ENCODE data around the gene SGPP1. TPM values are rescaled to one million over a fixed set of nuclear protein-coding genes. Genes with fewer than 3 reads are reported as not detected.

SGPP1 gene, protein sequence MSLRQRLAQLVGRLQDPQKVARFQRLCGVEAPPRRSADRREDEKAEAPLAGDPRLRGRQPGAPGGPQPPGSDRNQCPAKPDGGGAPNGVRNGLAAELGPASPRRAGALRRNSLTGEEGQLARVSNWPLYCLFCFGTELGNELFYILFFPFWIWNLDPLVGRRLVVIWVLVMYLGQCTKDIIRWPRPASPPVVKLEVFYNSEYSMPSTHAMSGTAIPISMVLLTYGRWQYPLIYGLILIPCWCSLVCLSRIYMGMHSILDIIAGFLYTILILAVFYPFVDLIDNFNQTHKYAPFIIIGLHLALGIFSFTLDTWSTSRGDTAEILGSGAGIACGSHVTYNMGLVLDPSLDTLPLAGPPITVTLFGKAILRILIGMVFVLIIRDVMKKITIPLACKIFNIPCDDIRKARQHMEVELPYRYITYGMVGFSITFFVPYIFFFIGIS
- 12.9 to 16.9 TPM (median 15.1 TPM) in 5 replicates for total RNA-seq (2022; extraction: Qiagen RNA extraction; ENCODE audit: low read depth)

DNA sequence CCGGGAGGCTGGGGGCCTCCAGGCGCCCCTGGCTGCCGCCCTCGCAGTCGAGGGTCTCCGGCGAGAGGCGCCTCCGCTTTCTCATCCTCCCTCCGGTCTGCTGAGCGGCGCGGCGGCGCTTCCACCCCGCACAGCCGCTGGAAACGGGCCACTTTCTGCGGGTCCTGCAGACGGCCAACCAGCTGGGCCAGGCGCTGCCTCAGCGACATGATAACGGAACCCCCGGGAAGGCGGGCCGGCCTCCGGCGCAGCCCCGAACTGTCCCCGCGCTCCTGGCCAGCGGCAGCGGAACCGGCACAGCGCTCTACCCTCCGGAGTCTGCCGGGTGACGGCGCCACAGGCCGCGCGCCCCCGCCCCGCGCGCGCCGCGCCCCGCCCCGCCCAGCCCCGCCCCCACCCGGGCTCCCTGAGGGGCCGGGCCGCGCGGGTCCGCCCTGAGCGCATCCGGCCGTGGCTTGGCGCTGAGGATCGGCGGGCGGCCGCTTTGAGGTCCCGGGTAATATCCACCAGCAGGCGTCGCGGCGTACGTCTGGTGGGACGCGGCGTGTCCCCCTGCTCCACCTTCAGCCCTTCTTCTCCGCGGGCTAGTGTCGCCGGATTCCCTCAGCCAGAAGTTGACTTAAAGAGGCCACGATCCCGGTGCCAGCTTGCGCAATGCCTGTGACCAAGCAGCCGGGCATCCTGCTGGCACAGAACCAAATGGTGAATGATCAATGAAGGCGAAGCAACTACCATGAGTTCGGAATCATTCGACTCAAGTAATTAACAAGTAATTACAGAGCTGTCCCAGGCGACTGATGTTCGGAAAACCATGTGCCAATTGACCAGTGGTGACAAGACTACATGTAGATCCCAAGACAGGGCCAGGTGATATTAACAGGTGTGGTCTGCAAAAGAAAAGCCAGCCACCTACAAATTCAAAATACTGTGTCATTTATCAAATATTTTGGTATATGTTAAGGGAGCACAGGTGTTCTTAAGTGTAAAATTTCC, at the start of gene SGPP1:
Gene SGPP1 (minus strand): TSS at position 330 of the 993 bp plus-strand sequence. CDS start 121 bp downstream, at position 209.

DNA sequence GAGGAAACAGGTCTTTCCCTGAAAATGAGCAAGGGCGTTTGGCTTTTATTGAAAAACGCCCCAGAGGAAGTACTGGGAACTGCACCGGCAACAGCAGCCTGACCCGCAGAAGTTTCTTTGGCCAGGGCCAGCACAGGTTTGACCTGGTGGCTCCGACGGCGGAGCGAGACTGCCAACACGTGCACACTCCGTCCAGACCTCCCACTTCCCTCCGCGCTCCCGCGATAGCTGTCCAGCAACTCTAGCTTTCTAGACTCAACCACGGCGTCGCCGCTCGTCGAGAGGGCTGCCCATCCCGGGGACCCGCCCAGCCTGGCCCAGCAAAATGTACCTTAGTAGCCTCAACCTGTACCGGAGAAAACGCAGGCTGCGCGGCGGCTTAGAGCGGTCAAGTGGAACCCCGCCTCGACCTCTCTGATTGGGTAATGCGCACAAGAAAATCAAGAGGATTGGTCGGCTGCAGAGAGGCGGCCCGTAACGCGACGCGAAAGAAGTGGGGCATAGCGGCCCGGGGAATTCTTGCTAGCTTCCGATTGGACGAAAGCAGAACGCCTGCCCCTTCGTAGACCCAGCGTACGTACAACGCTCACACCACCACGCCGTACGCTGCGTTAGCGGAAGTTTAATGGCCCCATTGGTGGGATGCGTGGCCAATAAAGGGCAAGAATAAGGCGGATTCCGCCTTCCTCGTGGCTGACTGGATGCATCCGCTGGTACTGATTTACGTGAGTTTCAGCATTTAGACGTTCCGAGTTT, 86.2 kb downstream of the SGPP1 start, which contains the start of gene WDR89:
Gene WDR89 (minus strand): TSS at position 399 of the 756 bp plus-strand sequence. CDS start 41,929 bp downstream, outside the sequence.

Other genes with a start within 250 kb of the SGPP1 start
- 24.6 to 27.3 TPM (median 26.1 TPM) in 5 replicates for gene PPP2R5E, start 184.7 kb downstream of the SGPP1 start, total RNA-seq (2022; extraction: Qiagen RNA extraction; ENCODE audit: low read depth)
- gene WDR89, start 86.2 kb downstream of the SGPP1 start, total RNA-seq (2022; extraction: Qiagen RNA extraction; ENCODE audit: low read depth), result 10.0 to 12.1 TPM (median 10.7 TPM) in 5 replicates
- 8.9 to 11.4 TPM (median 9.7 TPM) in 5 replicates for gene SYNE2, start 124.9 kb upstream of the SGPP1 start, total RNA-seq (2022; extraction: Qiagen RNA extraction; ENCODE audit: low read depth)

Measured in A549 treated with CpdA at 1 μM for 4 hours (cell line).